Measurements from ENCODE around the gene PPP4C. TPM values are rescaled to one million over a fixed set of nuclear protein-coding genes. Genes with fewer than 3 reads are reported as not detected.

Gene PPP4C
- total RNA-seq, 4 donors from 2014 or later: 41.2 to 58.5 (median 48.6) TPM

- Histone ChIP-seq H3K4me3 (no peak overlapping the region), H3K27ac (no peak overlapping the region), H3K27me3 (no peaks in the 10 kb centered on the region), H3K4me1 (peaks cover 0 to 9% (median 0%) of the 10 kb centered on the region in 3 donors), H3K9me3 (no peaks in the 10 kb centered on the region), H3K36me3 (no peaks in the 10 kb centered on the region)
- 0 to 43% methylated on average over 1 to 4 of the region's 4 CpGs for WGBS, 2 donors (ENCODE audit: low coverage in 1 of 2)
- ATAC-seq: no peak
- no peak for TF ChIP-seq POLR2AphosphoS5 (IDR thresholded peaks at IDR 0.05)
- TF ChIP-seq CTCF (IDR thresholded peaks at IDR 0.05): no peak
- no peak for TF ChIP-seq EP300 (IDR thresholded peaks at IDR 0.05)
- TF ChIP-seq POLR2A (IDR thresholded peaks at IDR 0.05): no peak
Observed at GRCh38 chr16:30131869-30132475, 56.2 kb downstream of the PPP4C start.

- TF ChIP-seq EP300 (IDR thresholded peaks at IDR 0.05) (no peak), CTCF (IDR thresholded peaks at IDR 0.05) (no peak), POLR2AphosphoS5 (IDR thresholded peaks at IDR 0.05) (no peak)
- WGBS, 2 donors (ENCODE audit: low coverage in 1 of 2): 64 to 66% methylated on average over 2 to 3 of the region's 3 CpGs
- no peak overlapping the region for H3K4me3 ChIP-seq
- H3K36me3 ChIP-seq: no peaks in the 10 kb centered on the region
- no peak overlapping the region for H3K27ac ChIP-seq
- no peaks in the 10 kb centered on the region for H3K9me3 ChIP-seq
- peaks cover 0 to 9% (median 0%) of the 10 kb centered on the region in 3 donors for H3K4me1 ChIP-seq
- H3K27me3 ChIP-seq: no peaks in the 10 kb centered on the region
- ATAC-seq: no peak
Observed at GRCh38 chr16:30132591-30132990, 56.8 kb downstream of the PPP4C start.

Other genes starting within 250 kb of the PPP4C start
- gene CDIPT, start 212.8 kb upstream of the PPP4C start, total RNA-seq: 100 to 1,000 TPM; 119 to 167 (median 130) TPM
- 1 to 10 TPM in 3 of 4 donors, not detected in 1; 1.1 to 1.6 (median 1.1) TPM for gene SEZ6L2, start 176.4 kb upstream of the PPP4C start, total RNA-seq
- gene ASPHD1, start 175.5 kb upstream of the PPP4C start, total RNA-seq: under 1 TPM in 1 of 4 donors, not detected in 3; 0.42 TPM
- gene KCTD13, start 149.8 kb upstream of the PPP4C start, total RNA-seq: 10 to 100 TPM; 12.0 to 30.7 (median 20.1) TPM
- gene TMEM219, start 113.9 kb upstream of the PPP4C start, total RNA-seq: 100 to 1,000 TPM in 2 of 4 donors, 10 to 100 TPM in 2; 89.1 to 131 (median 100) TPM
- gene TAOK2, start 102.1 kb upstream of the PPP4C start, total RNA-seq: 10 to 100 TPM; 38.4 to 62.1 (median 46.5) TPM
- gene HIRIP3, start 80.4 kb upstream of the PPP4C start, total RNA-seq: 10 to 100 TPM; 25.6 to 31.4 (median 28.2) TPM
- 10 to 100 TPM; 40.9 to 82.2 (median 74.4) TPM for gene INO80E, start 79.8 kb upstream of the PPP4C start, total RNA-seq
- gene DOC2A, start 65.0 kb upstream of the PPP4C start, total RNA-seq: under 1 TPM in 3 of 4 donors, not detected in 1; 0.77 to 0.81 (median 0.78) TPM
- not detected for gene C16orf92, start 52.8 kb upstream of the PPP4C start, total RNA-seq
- not detected for gene TLCD3B, start 44.7 kb upstream of the PPP4C start, total RNA-seq
- gene ALDOA, start 10.2 kb upstream of the PPP4C start, total RNA-seq: 1,000 to 10,000 TPM; 1,018 to 1,914 (median 1,258) TPM
- gene TBX6, start 15.9 kb downstream of the PPP4C start, total RNA-seq: under 1 TPM; 0.40 to 0.84 (median 0.45) TPM
- gene YPEL3, start 20.2 kb downstream of the PPP4C start, total RNA-seq: 100 to 1,000 TPM in 1 of 4 donors, 10 to 100 TPM in 3; 76.9 to 105 (median 80.2) TPM
- 1 to 10 TPM; 1.1 to 3.1 (median 1.9) TPM for gene GDPD3, start 37.5 kb downstream of the PPP4C start, total RNA-seq
- 10 to 100 TPM; 39.2 to 61.4 (median 48.4) TPM for gene MAPK3, start 47.2 kb downstream of the PPP4C start, total RNA-seq
- 10 to 100 TPM in 3 of 4 donors, 1 to 10 TPM in 1; 8.6 to 32.0 (median 13.1) TPM for gene CORO1A, start 107.6 kb downstream of the PPP4C start, total RNA-seq
- gene BOLA2B, start 117.7 kb downstream of the PPP4C start, total RNA-seq: 10 to 100 TPM; 72.7 to 98.8 (median 88.4) TPM
- gene SLX1A, start 117.9 kb downstream of the PPP4C start, total RNA-seq: 10 to 100 TPM in 2 of 4 donors, 1 to 10 TPM in 2; 7.8 to 21.2 (median 13.5) TPM
- 10 to 100 TPM in 1 of 4 donors, 1 to 10 TPM in 2, not detected in 1; 5.1 to 10.4 (median 8.8) TPM for gene SULT1A3, start 123.3 kb downstream of the PPP4C start, total RNA-seq
- 1 to 10 TPM in 2 of 4 donors, under 1 TPM in 2; 0.32 to 7.0 (median 2.5) TPM for gene NPIPB13, start 172.5 kb downstream of the PPP4C start, total RNA-seq

Data from gastroesophageal sphincter (tissue), 4 donors.